NCI-H1436 (cell line): ENCODE results near the gene MYO9B.
"Not testable (repeated sequence)": the region's sequence is repeated elsewhere in the genome, so short reads cannot be mapped to it uniquely, and the experiment has no call there.

Source experiments
- DNase-seq: peaks from one replicate; lab custom pipeline; 2025; lab: John Stamatoyannopoulos, UW

MYO9B gene

GRCh38 chr19:17183858-17184321, 108.3 kb downstream of the MYO9B start:
- DNase-seq = no peak

GRCh38 chr19:17184371-17184841, 108.8 kb downstream of the MYO9B start:
- no peak for DNase-seq

GRCh38 chr19:17185590-17185989, 110.0 kb downstream of the MYO9B start:
- no peak for DNase-seq

- not testable (repeated sequence) for DNase-seq
Measured at GRCh38 chr19:17191736-17192135, 116.2 kb downstream of the MYO9B start.

- DNase-seq = no peak
Measured at GRCh38 chr19:17192751-17193150, 117.2 kb downstream of the MYO9B start.

GRCh38 chr19:17194608-17195007, 119.0 kb downstream of the MYO9B start:
- DNase-seq = no peak

- DNase-seq = no peak
Measured at GRCh38 chr19:17195106-17195505, 119.5 kb downstream of the MYO9B start.

- DNase-seq = no peak
Measured at GRCh38 chr19:17196610-17197009, 121.0 kb downstream of the MYO9B start.

GRCh38 chr19:17197666-17198065, 122.1 kb downstream of the MYO9B start:
- no peak for DNase-seq

- no peak for DNase-seq
Measured at GRCh38 chr19:17200408-17201079, 125.0 kb downstream of the MYO9B start.

- DNase-seq = no peak
Measured at GRCh38 chr19:17202249-17202648, 126.7 kb downstream of the MYO9B start.

- DNase-seq = no peak
Measured at GRCh38 chr19:17202713-17203112, 127.1 kb downstream of the MYO9B start.

- peak; percentile 2 for DNase-seq
Measured at GRCh38 chr19:17205237-17206140, 129.9 kb downstream of the MYO9B start.

GRCh38 chr19:17206736-17207581, 131.4 kb downstream of the MYO9B start:
- DNase-seq = no peak

GRCh38 chr19:17209126-17210036, 133.8 kb downstream of the MYO9B start:
- peak; percentile 5 for DNase-seq

- DNase-seq = no peak
Measured at GRCh38 chr19:17210296-17210695, 134.7 kb downstream of the MYO9B start.

- DNase-seq = no peak
Measured at GRCh38 chr19:17211547-17212446, 136.2 kb downstream of the MYO9B start.

GRCh38 chr19:17213334-17213733, 137.8 kb downstream of the MYO9B start:
- DNase-seq = no peak

- DNase-seq = no peak
Measured at GRCh38 chr19:17214508-17215126, 139.0 kb downstream of the MYO9B start.
